DOHH2 (cell line): Measurements from ENCODE around the gene PTPRK.

Experiments used
- CTCF ChIP-seq: fragments of 200-600 bp; sonication (generic); IDR thresholded peaks from one replicate; pipeline ENCODE4 v1.5.1; 2014; ENCODE audit warnings: antibody characterized with exemption, mild to moderate bottlenecking, low read depth, low read length; ENCODE audit not compliant: poor library complexity, severe bottlenecking
- EZH2phosphoT487 ChIP-seq: fragments of 200-600 bp; sonication (generic); IDR thresholded peaks from 2 replicates; pipeline ENCODE4 v1.6.1; 2017; ENCODE audit warnings: borderline replicate concordance, mild to moderate bottlenecking, antibody characterized with exemption, low read length, moderate library complexity, mixed read lengths

GRCh38 chr6:128250370-128251070, 269.9 kb downstream of the PTPRK start:
- TF ChIP-seq CTCF (no peak), EZH2phosphoT487 (no peak)
